Endothelial cell of umbilical vein (primary cell): Measurements from ENCODE around the gene SPRY1.

Source experiments
- EZH2 ChIP-seq: IDR thresholded peaks from 2 replicates; pipeline ENCODE4 v1.6.1; 2012; ENCODE audit warnings: borderline replicate concordance, low read depth, mild to moderate bottlenecking, moderate library complexity, low read length, inconsistent platforms; ENCODE audit not compliant: severe bottlenecking
- POLR2A ChIP-seq: IDR thresholded peaks from 2 replicates; pipeline ENCODE4 v1.6.1; 2012; ENCODE audit warnings: low read depth, mild to moderate bottlenecking, control low read depth, low read length
- TF ChIP-seq, protein P1 (sequence below), 2 donors: IDR thresholded peaks; 1 replicate in 1 of 2; 2 replicates in 1 of 2; pipeline ENCODE4 v1.5.1; 2011; ENCODE audit warnings: low read length in 2 of 2, mild to moderate bottlenecking in 2 of 2, moderate library complexity in 2 of 2, control low read depth in 1 of 2, inconsistent platforms in 1 of 2, low read depth in 1 of 2; ENCODE audit not compliant: insufficient read depth in 1 of 2; ENCODE audit errors: extremely low read depth in 1 of 2

DNA sequence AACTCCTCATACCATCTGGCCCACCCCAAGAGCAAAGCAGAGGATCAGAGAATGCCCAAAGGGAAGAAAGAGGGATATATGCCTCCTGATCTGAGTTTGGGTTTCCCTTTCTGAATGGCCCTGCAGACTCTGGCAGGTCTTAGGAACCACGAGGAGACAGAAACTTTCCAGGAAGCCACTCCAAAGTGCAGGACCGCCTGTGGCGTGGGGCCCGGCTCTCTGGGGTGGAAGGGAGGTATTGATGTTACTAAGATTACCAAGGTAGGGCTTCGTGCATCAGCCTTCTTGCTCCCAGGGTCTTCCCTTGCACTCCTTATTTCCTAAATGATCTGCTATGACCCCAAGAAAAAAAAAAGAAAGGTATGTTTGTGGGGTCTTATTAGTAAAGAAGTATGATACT is 41.9 kb upstream of the SPRY1 start:
- no peak for TF ChIP-seq POLR2A
- TF ChIP-seq, protein P1, sequence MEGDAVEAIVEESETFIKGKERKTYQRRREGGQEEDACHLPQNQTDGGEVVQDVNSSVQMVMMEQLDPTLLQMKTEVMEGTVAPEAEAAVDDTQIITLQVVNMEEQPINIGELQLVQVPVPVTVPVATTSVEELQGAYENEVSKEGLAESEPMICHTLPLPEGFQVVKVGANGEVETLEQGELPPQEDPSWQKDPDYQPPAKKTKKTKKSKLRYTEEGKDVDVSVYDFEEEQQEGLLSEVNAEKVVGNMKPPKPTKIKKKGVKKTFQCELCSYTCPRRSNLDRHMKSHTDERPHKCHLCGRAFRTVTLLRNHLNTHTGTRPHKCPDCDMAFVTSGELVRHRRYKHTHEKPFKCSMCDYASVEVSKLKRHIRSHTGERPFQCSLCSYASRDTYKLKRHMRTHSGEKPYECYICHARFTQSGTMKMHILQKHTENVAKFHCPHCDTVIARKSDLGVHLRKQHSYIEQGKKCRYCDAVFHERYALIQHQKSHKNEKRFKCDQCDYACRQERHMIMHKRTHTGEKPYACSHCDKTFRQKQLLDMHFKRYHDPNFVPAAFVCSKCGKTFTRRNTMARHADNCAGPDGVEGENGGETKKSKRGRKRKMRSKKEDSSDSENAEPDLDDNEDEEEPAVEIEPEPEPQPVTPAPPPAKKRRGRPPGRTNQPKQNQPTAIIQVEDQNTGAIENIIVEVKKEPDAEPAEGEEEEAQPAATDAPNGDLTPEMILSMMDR (IDR thresholded peaks at IDR 0.05; ENCODE audit: extremely low read depth in 1 of 2, insufficient read depth in 1 of 2, low read depth in 1 of 2, low read length in 2 of 2): no peak
- no peak for TF ChIP-seq EZH2
